Astrocyte (in vitro differentiated cells and primary cell): ENCODE measurements around the gene IGSF23.

Experiments used
- EZH2 ChIP-seq: IDR thresholded peaks from 2 replicates; pipeline ENCODE4 v1.6.1; 2012; ENCODE audit warnings: mild to moderate bottlenecking, low read length, inconsistent platforms; ENCODE audit not compliant: insufficient read depth
- TF ChIP-seq, protein P1 (sequence below): IDR thresholded peaks from 2 replicates; pipeline ENCODE4 v1.5.1; 2011; ENCODE audit warnings: low read depth, mild to moderate bottlenecking, inconsistent platforms, low read length, moderate library complexity; ENCODE audit not compliant: insufficient read depth

DNA sequence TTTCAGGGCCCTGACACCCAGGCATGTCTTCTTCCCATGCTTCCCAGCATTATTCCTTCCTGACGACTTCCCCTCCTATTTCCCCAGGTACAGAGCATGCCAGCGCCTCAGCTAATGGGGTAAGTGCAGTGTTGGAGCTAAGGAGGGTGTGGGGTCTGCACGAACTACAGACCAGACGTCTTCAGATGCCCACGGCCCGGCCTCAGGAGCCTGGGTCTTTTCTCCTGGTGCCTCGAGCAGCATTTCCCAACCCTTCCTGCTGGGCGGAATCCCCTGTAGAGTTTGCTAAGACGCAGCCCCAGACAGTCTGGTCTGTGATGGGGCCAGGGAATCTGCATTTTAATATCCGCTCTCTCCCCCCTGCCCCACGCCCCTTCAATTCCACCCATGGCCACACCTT lies 47.8 kb downstream of the IGSF23 start:
- TF ChIP-seq, protein P1, sequence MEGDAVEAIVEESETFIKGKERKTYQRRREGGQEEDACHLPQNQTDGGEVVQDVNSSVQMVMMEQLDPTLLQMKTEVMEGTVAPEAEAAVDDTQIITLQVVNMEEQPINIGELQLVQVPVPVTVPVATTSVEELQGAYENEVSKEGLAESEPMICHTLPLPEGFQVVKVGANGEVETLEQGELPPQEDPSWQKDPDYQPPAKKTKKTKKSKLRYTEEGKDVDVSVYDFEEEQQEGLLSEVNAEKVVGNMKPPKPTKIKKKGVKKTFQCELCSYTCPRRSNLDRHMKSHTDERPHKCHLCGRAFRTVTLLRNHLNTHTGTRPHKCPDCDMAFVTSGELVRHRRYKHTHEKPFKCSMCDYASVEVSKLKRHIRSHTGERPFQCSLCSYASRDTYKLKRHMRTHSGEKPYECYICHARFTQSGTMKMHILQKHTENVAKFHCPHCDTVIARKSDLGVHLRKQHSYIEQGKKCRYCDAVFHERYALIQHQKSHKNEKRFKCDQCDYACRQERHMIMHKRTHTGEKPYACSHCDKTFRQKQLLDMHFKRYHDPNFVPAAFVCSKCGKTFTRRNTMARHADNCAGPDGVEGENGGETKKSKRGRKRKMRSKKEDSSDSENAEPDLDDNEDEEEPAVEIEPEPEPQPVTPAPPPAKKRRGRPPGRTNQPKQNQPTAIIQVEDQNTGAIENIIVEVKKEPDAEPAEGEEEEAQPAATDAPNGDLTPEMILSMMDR = no peak
- TF ChIP-seq EZH2 = no peak
